Transverse colon (tissue), 4 donors: ENCODE measurements around the gene TOP2A. TPM values are rescaled to one million over a fixed set of nuclear protein-coding genes. Genes with fewer than 3 reads are reported as not detected.

Source experiments
- DNase-seq: peaks from one replicate; pipeline ENCODE4 v3.0.0-alpha.2; 2019
- H3K27ac ChIP-seq, 4 donors: fragments of 200-600 bp; sonication (generic); 2 replicates each; pipeline ENCODE4 v1.5.1; 2016 to 2018; ENCODE audit warnings: inconsistent platforms in 4 of 4
- H3K27me3 ChIP-seq: fragments of 200-600 bp; sonication (generic); 2 replicates; pipeline ENCODE4 v1.5.1; 2017; ENCODE audit warnings: inconsistent platforms
- H3K36me3 ChIP-seq, 4 donors: fragments of 200-600 bp; sonication (generic); 2 replicates each; pipeline ENCODE4 v1.5.1; 2017 to 2019; ENCODE audit warnings: inconsistent platforms in 4 of 4
- H3K4me1 ChIP-seq, 4 donors: fragments of 200-600 bp; sonication (generic); 2 replicates each; pipeline ENCODE4 v1.5.1; 2017 to 2020; ENCODE audit warnings: inconsistent platforms in 4 of 4
- H3K4me3 ChIP-seq, 4 donors: fragments of 200-600 bp; sonication (generic); 1 replicate in 1 of 4; 2 replicates in 3 of 4; pipeline versions ENCODE4 v1.5.1 to v1.6.1; 2017 to 2019; ENCODE audit warnings: inconsistent platforms in 4 of 4
- H3K9me3 ChIP-seq, 2 donors: fragments of 200-600 bp; sonication (generic); 2 replicates each; pipeline ENCODE4 v1.5.1; 2017 to 2019; ENCODE audit warnings: inconsistent platforms in 2 of 2
- EP300 ChIP-seq: sonication (generic); formaldehyde crosslinking; IDR thresholded peaks from one replicate; pipeline ENCODE4 v1.6.1; 2017; ENCODE audit warnings: antibody characterized with exemption, low read depth
- POLR2A ChIP-seq: fragments of 450-650 bp; IDR thresholded peaks from one replicate; pipeline ENCODE4 v1.6.1; 2016; ENCODE audit warnings: antibody characterized with exemption, mild to moderate bottlenecking, moderate library complexity
- POLR2AphosphoS5 ChIP-seq, 3 donors: sonication (generic); formaldehyde crosslinking; IDR thresholded peaks; one replicate each; pipeline ENCODE4 v1.6.1; 2016; ENCODE audit warnings: antibody characterized with exemption in 3 of 3
- WGBS, 2 donors: methylation state at CpG; one replicate each; pipeline ENCODE4 v1.1.5; 2018; ENCODE audit warnings: low coverage in 1 of 2; 5-methylcytosine and 5-hydroxymethylcytosine counted together
- in situ Hi-C, 4 donors: fragments of 200-750 bp; cut with MboI; loops; one replicate each; pipeline versions ENCODE4 v1.15.0 to v1.15.1; 2017; ENCODE audit warnings: low sequenced_read_pairs in 3 of 4, low pct_ligation_motif_present in 1 of 4, low pct_unique_long_range_greater_than_20kb in 1 of 4
- intact Hi-C: fragments of 100-400 bp; cut with DNase I; formaldehyde crosslinking; loops from one replicate; pipeline ENCODE4 v1.15.1; 2023; ENCODE audit warnings: low total_unique reads
- total RNA-seq, 4 donors: library from RNA; depleted of rRNA; stranded (reverse); fragments of >200 nt; gene quantifications; one replicate each; pipeline ENCODE4 v1.1.0, GENCODE V29; 2016
- TF ChIP-seq, protein P1 (sequence below), 5 experiments: fragments of 200-600 bp in 3 of 5; fragments of 450-650 bp in 2 of 5; sonication (generic) in 3 of 5; IDR thresholded peaks; 1 replicate in 2 of 5; 2 replicates in 3 of 5; pipeline ENCODE4 v1.5.1; 2016 to 2017; ENCODE audit warnings: antibody characterized with exemption in 5 of 5, inconsistent platforms in 3 of 5, mild to moderate bottlenecking in 2 of 5, moderate library complexity in 1 of 5

Gene TOP2A
- total RNA-seq, 4 donors from 2014 or later: 0.37 to 25.5 (median 7.5) TPM

GRCh38 chr17:40440166-40440565 is 22.5 kb upstream of the TOP2A start:
- intact Hi-C loops (loop anchor here (5.0 kb wide), 2 partner anchors 37 to 92 kb away; no protein-coding TSS in a partner anchor), in situ Hi-C loops (loop anchor here in 3 of 4 donors (5.0 to 25.0 kb wide), 2 partner anchors 92 to 97 kb away; no protein-coding TSS in a partner anchor)
- Histone ChIP-seq H3K27ac (no peak overlapping the region), H3K27me3 (no peaks in the 10 kb centered on the region), H3K36me3 (no peaks in the 10 kb centered on the region), H3K4me1 (peaks cover 7 to 34% (median 19%) of the 10 kb centered on the region in 4 donors), H3K4me3 (no peak overlapping the region), H3K9me3 (no peaks in the 10 kb centered on the region)
- no peak for DNase-seq
- TF ChIP-seq, protein P1, sequence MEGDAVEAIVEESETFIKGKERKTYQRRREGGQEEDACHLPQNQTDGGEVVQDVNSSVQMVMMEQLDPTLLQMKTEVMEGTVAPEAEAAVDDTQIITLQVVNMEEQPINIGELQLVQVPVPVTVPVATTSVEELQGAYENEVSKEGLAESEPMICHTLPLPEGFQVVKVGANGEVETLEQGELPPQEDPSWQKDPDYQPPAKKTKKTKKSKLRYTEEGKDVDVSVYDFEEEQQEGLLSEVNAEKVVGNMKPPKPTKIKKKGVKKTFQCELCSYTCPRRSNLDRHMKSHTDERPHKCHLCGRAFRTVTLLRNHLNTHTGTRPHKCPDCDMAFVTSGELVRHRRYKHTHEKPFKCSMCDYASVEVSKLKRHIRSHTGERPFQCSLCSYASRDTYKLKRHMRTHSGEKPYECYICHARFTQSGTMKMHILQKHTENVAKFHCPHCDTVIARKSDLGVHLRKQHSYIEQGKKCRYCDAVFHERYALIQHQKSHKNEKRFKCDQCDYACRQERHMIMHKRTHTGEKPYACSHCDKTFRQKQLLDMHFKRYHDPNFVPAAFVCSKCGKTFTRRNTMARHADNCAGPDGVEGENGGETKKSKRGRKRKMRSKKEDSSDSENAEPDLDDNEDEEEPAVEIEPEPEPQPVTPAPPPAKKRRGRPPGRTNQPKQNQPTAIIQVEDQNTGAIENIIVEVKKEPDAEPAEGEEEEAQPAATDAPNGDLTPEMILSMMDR (IDR thresholded peaks at IDR 0.05): no peak
- TF ChIP-seq POLR2A: no peak
- no peak for TF ChIP-seq EP300
- no peak for TF ChIP-seq POLR2AphosphoS5 (IDR thresholded peaks at IDR 0.05)
- WGBS, 2 donors: 80 to 89% methylated on average over 1 to 4 of the region's 4 CpGs

DNA sequence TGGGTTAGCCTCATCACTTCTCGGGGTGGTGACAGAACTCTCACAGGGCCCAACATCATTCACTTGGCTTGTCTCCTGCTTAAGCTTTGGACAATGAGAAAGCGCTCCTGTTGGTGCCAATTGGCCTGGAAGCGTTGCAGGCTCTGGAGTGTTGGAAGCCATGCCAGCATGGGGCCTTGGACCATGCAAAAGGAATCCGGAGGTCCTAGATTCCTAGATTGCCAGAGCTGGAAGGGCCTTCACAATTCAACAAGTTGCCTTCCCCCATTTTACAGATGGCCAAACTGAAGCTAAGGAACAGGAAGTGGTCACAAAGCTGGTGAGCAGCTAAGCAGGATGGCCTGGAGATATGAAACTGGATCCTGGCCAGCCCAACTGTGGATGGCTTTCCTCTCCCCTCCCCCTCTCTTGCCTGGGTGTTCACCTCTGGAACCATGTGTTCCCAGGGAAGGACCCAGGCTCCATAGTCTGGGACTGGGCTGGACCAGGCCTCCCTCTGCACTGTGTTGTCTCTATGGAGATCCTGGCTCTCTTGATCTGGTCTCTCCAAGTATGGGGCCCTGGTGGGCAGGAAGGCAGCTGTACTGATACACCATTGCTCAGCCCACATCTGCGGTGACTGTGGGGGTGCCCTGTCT is 19.5 kb upstream of the TOP2A start:
- H3K9me3 ChIP-seq: no peaks in the 10 kb centered on the region
- no peaks in the 10 kb centered on the region for H3K27me3 ChIP-seq
- peaks cover 4 to 36% (median 14%) of the 10 kb centered on the region in 4 donors for H3K4me1 ChIP-seq
- no peak for DNase-seq
- intact Hi-C loops: no loop called here
- in situ Hi-C loops: loop anchor here in 3 of 4 donors (10.0 to 25.0 kb wide), 2 partner anchors 98 to 100 kb away; no protein-coding TSS in a partner anchor
- TF ChIP-seq POLR2A (no peak), EP300 (no peak), POLR2AphosphoS5 (IDR thresholded peaks at IDR 0.05) (no peak)
- TF ChIP-seq, protein P1 (IDR thresholded peaks at IDR 0.05): no peak
- no peak overlapping the region for H3K27ac ChIP-seq
- 90% methylated on average over 5 of the region's 5 CpGs; no CpG with 5 or more reads in 1 of the 2 donors for WGBS, 2 donors
- H3K36me3 ChIP-seq: no peaks in the 10 kb centered on the region
- H3K4me3 ChIP-seq: no peak overlapping the region

GRCh38 chr17:40436636-40437035 is 18.9 kb upstream of the TOP2A start:
- in situ Hi-C loops: loop anchor here in 3 of 4 donors (10.0 to 25.0 kb wide), 2 partner anchors 98 to 101 kb away; no protein-coding TSS in a partner anchor
- Histone ChIP-seq H3K4me1 (peaks cover 0 to 31% (median 13%) of the 10 kb centered on the region in 4 donors), H3K27me3 (no peaks in the 10 kb centered on the region), H3K27ac (no peak overlapping the region), H3K36me3 (no peaks in the 10 kb centered on the region), H3K4me3 (no peak overlapping the region), H3K9me3 (no peaks in the 10 kb centered on the region)
- TF ChIP-seq EP300: no peak
- no peak for TF ChIP-seq POLR2A
- TF ChIP-seq, protein P1 (IDR thresholded peaks at IDR 0.05): no peak
- no peak for TF ChIP-seq POLR2AphosphoS5 (IDR thresholded peaks at IDR 0.05)
- no peak for DNase-seq
- 60 to 71% methylated on average over 5 of the region's 5 CpGs for WGBS, 2 donors
- intact Hi-C loops: no loop called here

DNA sequence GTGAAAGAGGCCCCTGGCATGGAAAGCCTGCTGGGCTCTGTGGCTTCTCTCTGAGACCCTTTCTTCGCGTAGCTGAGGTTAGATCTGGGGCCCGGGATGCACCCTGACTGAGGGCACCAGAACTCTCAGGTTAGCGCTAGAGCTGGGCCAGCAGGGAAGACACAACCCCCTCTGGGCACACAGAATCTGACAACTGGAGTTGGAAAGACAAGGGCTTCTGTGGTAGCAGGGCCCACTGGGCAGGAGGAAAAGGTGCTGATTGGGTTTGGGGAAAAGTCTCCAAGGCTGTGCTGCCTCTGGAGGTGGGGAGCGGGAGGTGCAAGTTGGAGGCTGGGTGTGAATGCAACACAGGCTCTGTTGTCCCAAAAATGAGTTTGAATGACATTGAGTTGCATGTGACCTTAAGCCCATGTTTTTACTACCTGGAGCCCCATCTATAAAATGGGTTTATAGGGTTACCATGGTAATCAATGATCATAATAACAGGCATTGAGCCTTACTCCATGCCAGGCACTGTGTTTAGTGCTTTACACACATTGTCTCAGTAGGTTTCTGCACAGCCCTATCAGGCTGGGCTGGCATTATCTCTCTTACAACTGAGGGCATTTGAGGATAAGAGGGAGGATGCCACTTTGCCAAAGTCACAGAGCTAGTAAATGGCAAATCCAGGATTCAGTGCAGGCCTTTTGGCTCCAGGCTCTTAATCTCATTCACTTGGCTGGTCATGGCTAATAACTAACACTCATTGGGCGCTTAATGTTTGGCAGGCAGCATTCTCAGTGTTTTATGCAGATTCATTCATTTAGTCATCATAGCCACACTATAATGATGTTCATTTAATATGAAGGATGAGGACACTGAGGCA is 16.1 kb upstream of the TOP2A start:
- Histone ChIP-seq H3K4me1 (peaks cover 0 to 25% (median 13%) of the 10 kb centered on the region in 4 donors), H3K27ac (peak overlapping the region; percentile 63 to 85 (median 74)), H3K27me3 (no peaks in the 10 kb centered on the region), H3K4me3 (no peak overlapping the region), H3K36me3 (no peaks in the 10 kb centered on the region), H3K9me3 (no peaks in the 10 kb centered on the region)
- in situ Hi-C loops (loop anchor here in 3 of 4 donors (10.0 to 25.0 kb wide), 2 partner anchors 101 to 104 kb away; no protein-coding TSS in a partner anchor), intact Hi-C loops (no loop called here)
- WGBS, 2 donors: 88% methylated on average over 6 of the region's 6 CpGs; no CpG with 5 or more reads in 1 of the 2 donors
- TF ChIP-seq, protein P1 (IDR thresholded peaks at IDR 0.05): peak; percentile 37 to 48 (median 47)
- TF ChIP-seq POLR2A (no peak), EP300 (no peak), POLR2AphosphoS5 (IDR thresholded peaks at IDR 0.05) (no peak)
- no peak for DNase-seq
